ENCODE data around the gene SHROOM4.

SHROOM4 gene

GRCh38 chrX:50586980-50587379 is 227.0 kb downstream of the SHROOM4 start:
- H3K4me3 ChIP-seq (ENCODE audit: low read length), result no peak overlapping the region
- TF ChIP-seq EZH2phosphoT487 (IDR thresholded peaks at IDR 0.05; ENCODE audit: borderline replicate concordance, low read length) (no peak), CTCF (IDR thresholded peaks at IDR 0.05; ENCODE audit: low read depth, low read length, poor library complexity, severe bottlenecking) (no peak)
- H3K9me2 ChIP-seq (replicated peaks; ENCODE audit: control insufficient read depth, low read length), result no peaks in the 10 kb centered on the region

DNA sequence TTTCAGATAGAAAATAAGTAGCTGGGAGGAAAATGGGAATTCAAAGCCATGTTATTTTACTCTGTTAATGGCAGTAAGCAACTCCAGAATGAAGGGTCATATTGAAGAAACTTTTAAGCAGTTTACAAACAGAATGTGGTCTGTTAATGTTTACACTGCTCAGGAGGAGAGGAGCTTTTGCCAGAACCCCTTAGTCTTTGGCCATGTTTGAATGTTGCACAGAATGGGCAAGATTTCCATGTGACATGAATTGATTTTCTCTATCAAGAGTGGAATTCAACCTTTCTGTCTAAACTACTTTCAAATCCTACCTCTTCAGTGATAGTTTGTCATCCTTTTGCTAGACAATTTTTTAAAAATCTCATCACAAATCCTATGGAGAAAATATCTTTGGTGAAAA is 227.6 kb downstream of the SHROOM4 start:
- no peaks in the 10 kb centered on the region for H3K4me1 ChIP-seq (ENCODE audit: control insufficient read depth, low read length)
- no peaks in the 10 kb centered on the region for H3K36me3 ChIP-seq (ENCODE audit: control insufficient read depth, low read length)
- no peaks in the 10 kb centered on the region for H3K9me3 ChIP-seq (ENCODE audit: control insufficient read depth, insufficient read depth, low read length)
- H3F3A ChIP-seq (ENCODE audit: control insufficient read depth, insufficient read depth), result no peaks in the 10 kb centered on the region
- TF ChIP-seq CTCF (IDR thresholded peaks at IDR 0.05; ENCODE audit: low read depth, low read length, poor library complexity, severe bottlenecking) (no peak), EZH2phosphoT487 (IDR thresholded peaks at IDR 0.05; ENCODE audit: borderline replicate concordance, low read length) (no peak)
- no peaks in the 10 kb centered on the region for H3K27me3 ChIP-seq (ENCODE audit: control insufficient read depth, low read length)
- H3K79me2 ChIP-seq (ENCODE audit: control insufficient read depth, low read length), result no peaks in the 10 kb centered on the region
- no peak overlapping the region for H3K4me3 ChIP-seq (ENCODE audit: low read length)
- no peak overlapping the region for H3K4me2 ChIP-seq (ENCODE audit: low read length)
- no peaks in the 10 kb centered on the region for H4K20me1 ChIP-seq (ENCODE audit: control insufficient read depth, insufficient read depth, low read depth, low read length)
- no peak overlapping the region for H3K27ac ChIP-seq (ENCODE audit: low read depth, low read length)
- H3K9me2 ChIP-seq (replicated peaks; ENCODE audit: control insufficient read depth, low read length), result no peaks in the 10 kb centered on the region

More at GRCh38 chrX:50586980-50587379, 227.0 kb downstream of the SHROOM4 start:
- no peaks in the 10 kb centered on the region for H3K79me2 ChIP-seq (ENCODE audit: control insufficient read depth, low read length)
- H3K36me3 ChIP-seq (ENCODE audit: control insufficient read depth, low read length), result no peaks in the 10 kb centered on the region
- H3K9me3 ChIP-seq (ENCODE audit: control insufficient read depth, insufficient read depth, low read length), result no peaks in the 10 kb centered on the region
- H4K20me1 ChIP-seq (ENCODE audit: control insufficient read depth, insufficient read depth, low read depth, low read length), result no peaks in the 10 kb centered on the region
- no peaks in the 10 kb centered on the region for H3K27me3 ChIP-seq (ENCODE audit: control insufficient read depth, low read length)
- H3K4me1 ChIP-seq (ENCODE audit: control insufficient read depth, low read length), result no peaks in the 10 kb centered on the region
- H3F3A ChIP-seq (ENCODE audit: control insufficient read depth, insufficient read depth), result no peaks in the 10 kb centered on the region
- H3K4me2 ChIP-seq (ENCODE audit: low read length), result no peak overlapping the region
- no peak overlapping the region for H3K27ac ChIP-seq (ENCODE audit: low read depth, low read length)

DNA sequence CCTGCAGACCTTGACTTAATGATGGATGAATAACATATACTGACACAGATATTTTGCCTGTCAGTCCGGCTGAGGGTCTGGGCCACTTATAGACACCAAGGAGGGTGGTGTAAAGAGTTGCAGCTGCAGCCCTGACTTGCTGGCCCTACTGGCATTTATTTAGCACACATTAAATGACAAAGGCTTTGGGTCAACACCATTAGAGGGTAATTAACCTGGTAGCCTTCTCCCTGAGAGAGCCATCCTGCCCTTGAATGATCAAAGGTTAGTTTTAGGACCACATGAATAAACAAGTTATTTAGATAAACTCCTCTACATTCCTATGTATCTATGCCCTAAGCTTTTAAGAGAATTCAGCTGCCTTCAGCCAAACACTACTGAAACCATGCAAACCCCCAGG is 232.6 kb downstream of the SHROOM4 start:
- Histone ChIP-seq H3K4me1 (ENCODE audit: control insufficient read depth, low read length) (no peaks in the 10 kb centered on the region), H3F3A (ENCODE audit: control insufficient read depth, insufficient read depth) (no peaks in the 10 kb centered on the region), H3K4me2 (ENCODE audit: low read length) (no peak overlapping the region), H3K27ac (ENCODE audit: low read depth, low read length) (no peak overlapping the region), H3K79me2 (ENCODE audit: control insufficient read depth, low read length) (no peaks in the 10 kb centered on the region), H4K20me1 (ENCODE audit: control insufficient read depth, insufficient read depth, low read depth, low read length) (no peaks in the 10 kb centered on the region), H3K36me3 (ENCODE audit: control insufficient read depth, low read length) (no peaks in the 10 kb centered on the region), H3K9me3 (ENCODE audit: control insufficient read depth, insufficient read depth, low read length) (no peaks in the 10 kb centered on the region), H3K27me3 (ENCODE audit: control insufficient read depth, low read length) (no peaks in the 10 kb centered on the region; the same call in 1 of the 2 replicates), H3K4me3 (ENCODE audit: low read length) (no peak overlapping the region), H3K9me2 (replicated peaks; ENCODE audit: control insufficient read depth, low read length) (no peaks in the 10 kb centered on the region)
- no peak for TF ChIP-seq EZH2phosphoT487 (IDR thresholded peaks at IDR 0.05; ENCODE audit: borderline replicate concordance, low read length)
- TF ChIP-seq CTCF (IDR thresholded peaks at IDR 0.05; ENCODE audit: low read depth, low read length, poor library complexity, severe bottlenecking), result no peak

Measured in DOHH2 (cell line).